ENCODE measurements around the gene AMZ1. TPM values are rescaled to one million over a fixed set of nuclear protein-coding genes. Genes with fewer than 3 reads are reported as not detected.

Gene AMZ1
- total and polyA plus RNA-seq, 7 experiments from 2014 or later: 0.07 to 2.4 (median 0.43) TPM

GRCh38 chr7:2646680-2647571 is 41.1 kb upstream of the AMZ1 start:
- H3K9me3 ChIP-seq (ENCODE audit: control insufficient read depth in 2 of 3, low read length in 3 of 3): no peaks in the 10 kb centered on the region
- peaks cover 0 to 19% (median 0%) of the 10 kb centered on the region in 3 experiments for H3K36me3 ChIP-seq (ENCODE audit: control insufficient read depth in 2 of 3, insufficient read depth in 3 of 3, low read length in 3 of 3)
- ChIA-PET CTCF (no interaction called here), POLR2A (no interaction called here)
- Mint-ChIP-seq H3K4me3 (no peak overlapping the region), H3K27me3 (no peaks in the 10 kb centered on the region), H3K9me3 (no peaks in the 10 kb centered on the region), H3K4me1 (peaks cover 10 to 23% (median 17%) of the 10 kb centered on the region in 7 donors), H3K36me3 (no peaks in the 10 kb centered on the region), H3K27ac (no peak overlapping the region)
- H3K27me3 ChIP-seq (ENCODE audit: control insufficient read depth in 2 of 2, insufficient read depth in 2 of 2, low read length in 2 of 2): no peaks in the 10 kb centered on the region
- peaks cover 17% of the 10 kb centered on the region in 2 donors for H3K4me1 ChIP-seq (ENCODE audit: control insufficient read depth in 2 of 2, insufficient read depth in 2 of 2, low read length in 2 of 2)
- DNase-seq (no peak), ATAC-seq (no peak)
- intact Hi-C loops (cut with micrococcal nuclease): no loop called here
- H3K27ac ChIP-seq (ENCODE audit: low read depth, low read length): no peak overlapping the region
- H3K4me3 ChIP-seq (ENCODE audit: low read length): no peak overlapping the region

- H3K36me3 ChIP-seq (ENCODE audit: control insufficient read depth in 2 of 3, insufficient read depth in 3 of 3, low read length in 3 of 3): peaks cover 0 to 19% (median 0%) of the 10 kb centered on the region in 3 experiments
- peaks cover 10 to 23% (median 17%) of the 10 kb centered on the region in 7 donors for H3K4me1 Mint-ChIP-seq
- no peaks in the 10 kb centered on the region for H3K36me3 Mint-ChIP-seq
- no peak for DNase-seq
- H3K9me3 ChIP-seq (ENCODE audit: control insufficient read depth in 2 of 3, low read length in 3 of 3): no peaks in the 10 kb centered on the region
- H3K4me1 ChIP-seq (ENCODE audit: control insufficient read depth in 2 of 2, insufficient read depth in 2 of 2, low read length in 2 of 2): peaks cover 17% of the 10 kb centered on the region in 2 donors
- H3K27me3 Mint-ChIP-seq: no peaks in the 10 kb centered on the region
- H3K27me3 ChIP-seq (ENCODE audit: control insufficient read depth in 2 of 2, insufficient read depth in 2 of 2, low read length in 2 of 2): no peaks in the 10 kb centered on the region
- ChIA-PET CTCF (no interaction called here), POLR2A (no interaction called here)
- no peak overlapping the region for H3K27ac Mint-ChIP-seq
- intact Hi-C loops (cut with micrococcal nuclease): no loop called here
- peak; percentile 74 for ATAC-seq
- H3K4me3 Mint-ChIP-seq: no peak overlapping the region
- H3K27ac ChIP-seq (ENCODE audit: low read depth, low read length): no peak overlapping the region
- no peak overlapping the region for H3K4me3 ChIP-seq (ENCODE audit: low read length)
- no peaks in the 10 kb centered on the region for H3K9me3 Mint-ChIP-seq
Measured at GRCh38 chr7:2647594-2648172, 40.3 kb upstream of the AMZ1 start.

- Mint-ChIP-seq H3K9me3 (no peaks in the 10 kb centered on the region), H3K27ac (no peak overlapping the region), H3K4me3 (no peak overlapping the region), H3K36me3 (no peaks in the 10 kb centered on the region), H3K27me3 (no peaks in the 10 kb centered on the region), H3K4me1 (peaks cover 10 to 16% (median 15%) of the 10 kb centered on the region in 7 donors)
- POLR2A ChIA-PET: no interaction called here
- no peak for ATAC-seq
- Histone ChIP-seq H3K4me3 (ENCODE audit: low read length) (no peak overlapping the region), H3K27ac (ENCODE audit: low read depth, low read length) (no peak overlapping the region), H3K36me3 (ENCODE audit: control insufficient read depth in 2 of 3, insufficient read depth in 3 of 3, low read length in 3 of 3) (peaks cover 0 to 19% (median 0%) of the 10 kb centered on the region in 3 experiments), H3K4me1 (ENCODE audit: control insufficient read depth in 2 of 2, insufficient read depth in 2 of 2, low read length in 2 of 2) (peaks cover 15% of the 10 kb centered on the region in 2 donors), H3K9me3 (ENCODE audit: control insufficient read depth in 2 of 3, low read length in 3 of 3) (no peaks in the 10 kb centered on the region), H3K27me3 (ENCODE audit: control insufficient read depth in 2 of 2, insufficient read depth in 2 of 2, low read length in 2 of 2) (no peaks in the 10 kb centered on the region)
- CTCF ChIA-PET: no interaction called here
- DNase-seq: no peak
- intact Hi-C loops (cut with micrococcal nuclease): no loop called here
Measured at GRCh38 chr7:2649139-2649838, 38.7 kb upstream of the AMZ1 start.

GRCh38 chr7:2649991-2650390 is 38.0 kb upstream of the AMZ1 start:
- intact Hi-C loops (cut with micrococcal nuclease): no loop called here
- POLR2A ChIA-PET: interaction anchor here (0.7 kb wide), 1 partner anchor 60 kb away, joined by 4 read pairs; no protein-coding TSS in a partner anchor
- H3K36me3 Mint-ChIP-seq: no peaks in the 10 kb centered on the region

GRCh38 chr7:2650451-2650850 is 37.6 kb upstream of the AMZ1 start:
- H3K36me3 ChIP-seq (ENCODE audit: control insufficient read depth in 2 of 3, insufficient read depth in 3 of 3, low read length in 3 of 3): peaks cover 0 to 19% (median 0%) of the 10 kb centered on the region in 3 experiments
- intact Hi-C loops (cut with micrococcal nuclease): no loop called here
- H3K27me3 ChIP-seq (ENCODE audit: control insufficient read depth in 2 of 2, insufficient read depth in 2 of 2, low read length in 2 of 2): no peaks in the 10 kb centered on the region
- no peak overlapping the region for H3K4me3 ChIP-seq (ENCODE audit: low read length)
- no peaks in the 10 kb centered on the region for H3K27me3 Mint-ChIP-seq
- H3K36me3 Mint-ChIP-seq: no peaks in the 10 kb centered on the region
- DNase-seq (no peak), ATAC-seq (no peak)
- H3K4me3 Mint-ChIP-seq: no peak overlapping the region
- peaks cover 3 to 6% (median 3%) of the 10 kb centered on the region in 7 donors for H3K4me1 Mint-ChIP-seq
- CTCF ChIA-PET: no interaction called here
- H3K27ac Mint-ChIP-seq: no peak overlapping the region
- H3K9me3 Mint-ChIP-seq: no peaks in the 10 kb centered on the region
- POLR2A ChIA-PET: interaction anchor here (0.7 kb wide), 1 partner anchor 60 kb away, joined by 4 read pairs; no protein-coding TSS in a partner anchor
- H3K4me1 ChIP-seq (ENCODE audit: control insufficient read depth in 2 of 2, insufficient read depth in 2 of 2, low read length in 2 of 2): peaks cover 4% of the 10 kb centered on the region in 2 donors
- no peak overlapping the region for H3K27ac ChIP-seq (ENCODE audit: low read depth, low read length)
- H3K9me3 ChIP-seq (ENCODE audit: control insufficient read depth in 2 of 3, low read length in 3 of 3): no peaks in the 10 kb centered on the region

More at GRCh38 chr7:2649991-2650390, 38.0 kb upstream of the AMZ1 start:
- CTCF ChIA-PET: no interaction called here
- Histone ChIP-seq H3K9me3 (ENCODE audit: control insufficient read depth in 2 of 3, low read length in 3 of 3) (no peaks in the 10 kb centered on the region), H3K4me1 (ENCODE audit: control insufficient read depth in 2 of 2, insufficient read depth in 2 of 2, low read length in 2 of 2) (peaks cover 8% of the 10 kb centered on the region in 2 donors), H3K36me3 (ENCODE audit: control insufficient read depth in 2 of 3, insufficient read depth in 3 of 3, low read length in 3 of 3) (peaks cover 0 to 19% (median 0%) of the 10 kb centered on the region in 3 experiments), H3K4me3 (ENCODE audit: low read length) (no peak overlapping the region), H3K27ac (ENCODE audit: low read depth, low read length) (no peak overlapping the region), H3K27me3 (ENCODE audit: control insufficient read depth in 2 of 2, insufficient read depth in 2 of 2, low read length in 2 of 2) (no peaks in the 10 kb centered on the region)
- Mint-ChIP-seq H3K4me1 (peaks cover 8 to 11% (median 8%) of the 10 kb centered on the region in 7 donors), H3K9me3 (no peaks in the 10 kb centered on the region), H3K27ac (no peak overlapping the region), H3K27me3 (no peaks in the 10 kb centered on the region), H3K4me3 (no peak overlapping the region)
- no peak for ATAC-seq
- DNase-seq: no peak

GRCh38 chr7:2651336-2651735 is 36.7 kb upstream of the AMZ1 start:
- POLR2A ChIA-PET: no interaction called here
- Mint-ChIP-seq H3K36me3 (no peaks in the 10 kb centered on the region), H3K9me3 (no peaks in the 10 kb centered on the region), H3K4me3 (no peak overlapping the region), H3K27ac (no peak overlapping the region), H3K4me1 (peaks cover 0 to 3% (median 0%) of the 10 kb centered on the region in 7 donors), H3K27me3 (no peaks in the 10 kb centered on the region)
- CTCF ChIA-PET: no interaction called here
- Histone ChIP-seq H3K9me3 (ENCODE audit: control insufficient read depth in 2 of 3, low read length in 3 of 3) (no peaks in the 10 kb centered on the region), H3K4me1 (ENCODE audit: control insufficient read depth in 2 of 2, insufficient read depth in 2 of 2, low read length in 2 of 2) (no peaks in the 10 kb centered on the region), H3K4me3 (ENCODE audit: low read length) (no peak overlapping the region), H3K36me3 (ENCODE audit: control insufficient read depth in 2 of 3, insufficient read depth in 3 of 3, low read length in 3 of 3) (peaks cover 0 to 19% (median 0%) of the 10 kb centered on the region in 3 experiments), H3K27ac (ENCODE audit: low read depth, low read length) (no peak overlapping the region), H3K27me3 (ENCODE audit: control insufficient read depth in 2 of 2, insufficient read depth in 2 of 2, low read length in 2 of 2) (no peaks in the 10 kb centered on the region)
- intact Hi-C loops (cut with micrococcal nuclease): no loop called here
- ATAC-seq (no peak), DNase-seq (no peak)
